T-helper 2 cell (primary cell): Measurements from ENCODE around the gene GPATCH8.
"Not testable (repeated sequence)": the region's sequence is repeated elsewhere in the genome, so short reads cannot be mapped to it uniquely, and the experiment has no call there.

Source experiments
- DNase-seq, 5 experiments: peaks; one replicate each; pipeline versions ENCODE4 v3.0.0 to v3.0.0-alpha.2; 2012 to 2022
- total RNA-seq, 2 donors: gene quantifications; one replicate each; lab custom pipeline; 2026; lab: John Stamatoyannopoulos, UW

GPATCH8 gene
- total RNA-seq: 71.4 to 93.9 reads per million in 2 donors

DNA sequence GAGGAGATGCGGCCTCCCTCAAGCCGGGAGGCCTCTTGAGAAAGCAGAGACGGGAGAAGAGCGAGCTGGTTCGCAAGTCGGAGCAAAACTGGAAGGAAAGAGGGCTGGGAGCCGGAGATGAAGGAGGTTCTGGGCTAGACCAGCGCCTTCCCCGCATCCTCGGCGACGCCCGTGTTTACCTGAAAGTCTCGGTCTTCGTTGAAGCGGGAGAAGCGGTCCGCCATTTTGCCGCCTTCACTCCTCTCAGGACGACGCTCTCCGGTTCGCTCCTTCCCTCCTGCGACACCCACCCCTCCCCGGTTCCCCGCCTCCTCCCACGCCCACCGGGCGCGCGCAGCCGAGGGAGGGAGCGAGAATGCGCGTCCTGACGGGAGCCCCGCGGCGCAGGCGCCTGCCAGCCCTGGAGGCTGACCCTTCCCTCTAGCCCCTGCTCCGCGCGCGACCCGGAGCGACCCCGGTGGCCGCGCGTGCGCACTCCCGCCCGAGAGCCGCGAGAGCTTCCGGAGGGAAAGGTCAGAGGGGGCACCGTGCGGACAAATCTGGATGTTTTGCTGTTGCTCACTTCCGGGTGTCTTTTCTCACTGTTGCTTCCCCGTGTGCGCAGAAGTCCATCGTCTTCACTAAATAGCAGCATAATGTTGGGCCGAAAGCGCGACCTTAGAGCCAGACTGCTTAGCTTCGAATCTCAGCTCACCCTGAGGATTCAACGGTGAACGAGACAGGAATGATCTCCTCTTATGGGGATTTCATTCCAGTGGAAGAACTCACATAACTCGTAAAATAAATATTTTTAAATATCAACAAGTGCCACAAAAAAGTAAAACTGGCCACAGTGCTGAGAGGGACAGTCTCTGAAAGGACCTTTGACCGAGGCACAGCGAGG is at the start of gene GPATCH8:
Gene GPATCH8 (minus strand): TSS at position 260 of the 883 bp plus-strand sequence. CDS start 36 bp downstream, at position 224.
- DNase-seq: peak; percentile 84 to 97 (median 89)

- DNase-seq: no peak
Measured at GRCh38 chr17:44552361-44552760, 49.2 kb upstream of the GPATCH8 start.

DNA sequence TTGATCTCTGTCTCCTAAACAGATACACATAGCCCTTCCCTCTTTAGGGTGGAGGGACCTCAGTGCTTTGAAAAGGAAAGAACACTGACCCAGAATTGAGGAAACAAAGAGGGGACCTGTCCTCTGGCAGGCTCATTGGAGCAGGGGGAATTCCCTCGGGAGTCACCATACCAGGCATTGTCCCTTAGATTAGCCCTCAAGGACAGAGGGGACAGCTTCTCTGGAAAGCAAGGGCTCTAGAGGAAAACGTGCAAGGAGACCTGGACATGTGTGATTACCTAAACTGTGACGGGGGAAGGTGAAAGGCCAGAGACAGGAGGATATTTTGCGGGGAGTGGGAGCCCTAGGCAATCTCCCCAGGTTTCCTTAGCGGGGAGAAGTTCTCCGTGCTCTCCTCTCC is 46.5 kb upstream of the GPATCH8 start:
- no peak for DNase-seq

- DNase-seq: no peak
Measured at GRCh38 chr17:44548376-44549230, 45.4 kb upstream of the GPATCH8 start.

DNA sequence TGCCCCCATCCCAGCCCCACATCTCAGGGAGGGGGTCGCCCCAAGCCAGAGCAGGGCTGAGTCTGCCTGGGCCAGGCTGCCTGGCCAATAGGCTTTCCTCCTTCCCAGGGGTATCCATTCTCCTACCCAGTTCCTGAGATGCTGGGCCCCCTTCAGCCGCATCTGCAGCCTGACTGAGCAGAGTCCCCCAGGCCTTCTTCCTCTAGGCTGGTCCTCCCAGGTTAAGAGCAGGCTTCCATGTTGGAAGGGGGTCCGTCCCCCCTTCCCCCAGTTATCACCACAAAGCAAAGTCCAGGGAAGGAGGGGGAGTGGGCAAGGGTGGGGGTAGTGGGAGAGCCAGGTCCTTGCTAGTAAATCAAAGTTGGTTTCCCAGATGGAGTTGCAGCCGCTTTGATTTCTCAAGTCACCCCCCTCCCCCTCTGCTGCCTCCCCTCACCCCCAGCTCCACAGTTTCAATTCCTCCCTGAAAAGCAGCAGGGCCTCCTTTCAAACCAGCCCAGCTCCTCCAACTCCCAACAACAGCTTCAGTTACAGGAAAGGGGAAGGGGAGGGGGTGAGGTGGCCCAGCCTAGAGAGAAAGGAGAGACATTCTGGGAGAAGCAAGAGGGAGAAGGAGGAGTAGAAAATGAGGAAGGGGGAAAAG is 44.5 kb upstream of the GPATCH8 start:
- DNase-seq: no peak

GRCh38 chr17:44546671-44547606 is 43.7 kb upstream of the GPATCH8 start:
- DNase-seq: no peak

DNA sequence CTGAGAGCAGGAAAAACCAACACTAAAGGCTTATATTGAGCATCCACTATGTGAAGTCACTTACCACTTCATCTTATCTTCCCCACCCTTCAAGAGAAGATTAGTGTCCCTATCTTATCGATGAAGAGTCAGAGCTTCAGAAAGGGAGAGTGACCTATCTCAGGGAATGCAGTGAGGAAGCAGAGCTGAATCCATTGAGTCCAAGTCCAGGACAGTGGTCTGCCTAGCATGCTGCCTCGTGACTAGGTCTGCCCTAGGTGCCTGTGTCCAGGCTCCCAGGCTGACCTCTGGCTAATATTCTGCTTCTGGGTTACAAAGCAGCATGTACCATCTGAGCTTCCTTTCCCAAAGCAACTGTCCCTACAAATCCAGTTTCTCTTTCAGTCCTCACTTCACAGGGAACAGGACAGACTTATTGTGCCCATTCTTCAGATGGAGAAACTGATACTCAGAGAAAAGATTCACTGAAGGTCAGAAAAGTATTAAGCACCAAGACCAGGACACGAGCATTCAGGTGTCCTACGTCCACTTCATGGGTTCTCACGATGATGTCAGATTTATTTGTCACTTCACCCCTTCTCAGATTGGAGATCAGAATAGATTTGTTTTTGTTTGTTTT is 40.8 kb upstream of the GPATCH8 start:
- no peak for DNase-seq

DNA sequence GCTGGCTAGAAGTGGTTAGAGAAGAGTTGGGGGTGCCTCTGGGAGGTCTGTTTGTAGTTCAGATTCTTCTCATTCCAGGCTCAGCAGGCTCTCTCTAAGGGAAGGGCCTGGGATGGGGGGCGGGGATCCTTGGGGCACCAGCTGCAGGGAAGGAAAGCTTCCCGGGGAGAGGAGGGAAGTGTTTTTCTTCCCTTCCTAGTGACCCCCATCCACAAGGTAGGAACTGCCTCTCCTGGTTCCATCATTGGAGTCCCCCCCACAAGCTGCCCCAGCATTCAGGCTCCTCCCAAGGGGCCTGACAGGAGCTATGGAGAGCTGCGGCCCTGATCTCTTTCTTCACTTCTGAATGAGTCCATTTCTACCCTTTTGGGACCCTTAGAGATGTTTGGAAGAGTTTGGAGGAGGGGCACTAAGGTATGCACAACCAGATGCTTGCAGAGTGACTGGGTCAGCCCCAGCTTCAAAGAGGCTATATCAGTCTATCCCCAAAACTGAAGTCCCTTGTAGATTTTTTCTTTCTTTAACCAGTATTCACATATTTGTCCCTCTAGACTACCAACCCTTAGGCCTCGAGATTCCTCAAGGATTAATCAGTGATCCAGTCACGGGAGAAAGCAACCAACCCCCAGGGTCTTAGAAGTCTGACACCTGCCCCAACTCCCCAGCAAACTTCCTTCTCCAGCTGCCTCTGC is 40.2 kb upstream of the GPATCH8 start:
- no peak for DNase-seq

GRCh38 chr17:44541884-44542581 is 38.8 kb upstream of the GPATCH8 start:
- DNase-seq: no peak

DNA sequence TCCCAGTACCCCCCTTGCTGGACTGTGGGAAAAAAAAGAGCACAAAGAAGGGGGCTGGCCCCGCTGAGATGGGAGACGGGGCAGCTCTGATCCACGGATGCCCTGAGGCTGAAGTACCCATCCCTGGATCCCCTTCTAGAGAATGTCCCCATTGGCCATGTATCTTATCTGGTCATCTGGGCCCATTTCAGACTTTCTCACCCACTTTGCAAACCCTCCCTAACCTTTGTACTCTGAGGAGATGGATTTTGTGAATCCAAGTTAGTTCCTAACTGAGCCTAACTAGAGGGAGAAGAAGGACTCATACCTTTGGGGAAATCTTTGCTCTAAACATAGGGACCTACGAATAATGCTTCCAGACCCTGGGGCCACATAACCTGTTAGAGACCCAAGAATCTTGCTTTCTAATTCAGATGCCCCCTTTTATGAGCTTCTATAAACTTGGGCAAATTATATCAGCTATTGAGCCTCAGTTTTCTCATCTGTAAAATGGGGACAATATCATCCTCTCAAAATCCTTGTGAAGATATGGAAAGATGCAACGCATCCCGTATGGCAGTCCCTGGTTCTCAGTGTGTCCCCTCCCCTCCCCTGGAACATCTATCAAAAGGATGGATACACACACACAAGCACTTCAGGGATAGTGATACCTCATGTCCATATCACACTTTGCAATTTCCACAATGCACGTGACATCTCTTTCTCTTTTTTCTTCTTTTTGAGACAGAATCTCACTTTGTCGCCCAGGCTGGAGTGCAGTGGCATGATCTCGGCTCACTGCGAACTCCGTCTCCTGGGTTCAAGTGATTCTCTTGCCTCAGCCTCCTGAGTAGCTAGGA is 37.3 kb upstream of the GPATCH8 start:
- DNase-seq: no peak

DNA sequence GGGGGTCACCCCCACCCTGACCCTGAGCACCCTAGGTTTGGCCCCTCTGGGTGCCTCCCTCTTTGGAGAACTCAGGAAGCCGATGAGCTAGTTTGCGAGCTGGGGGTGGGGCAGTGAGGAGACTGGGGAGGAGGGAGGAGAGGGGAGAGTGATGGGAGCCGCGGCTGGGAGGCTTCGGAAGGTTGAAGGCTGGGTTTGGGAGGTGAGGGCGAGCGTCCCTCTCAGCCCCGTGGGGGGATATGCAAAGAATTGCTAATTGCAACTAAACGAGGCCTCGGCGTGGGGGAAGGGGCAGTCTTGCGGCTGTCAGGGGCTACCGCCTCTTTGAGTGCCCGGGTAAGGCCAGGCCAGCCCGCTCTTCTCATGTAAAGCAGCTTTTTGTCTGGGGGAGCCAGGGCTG is 36.5 kb upstream of the GPATCH8 start:
- no peak for DNase-seq

- not testable (repeated sequence) for DNase-seq
Measured at GRCh38 chr17:44537922-44538321, 34.7 kb upstream of the GPATCH8 start.

DNA sequence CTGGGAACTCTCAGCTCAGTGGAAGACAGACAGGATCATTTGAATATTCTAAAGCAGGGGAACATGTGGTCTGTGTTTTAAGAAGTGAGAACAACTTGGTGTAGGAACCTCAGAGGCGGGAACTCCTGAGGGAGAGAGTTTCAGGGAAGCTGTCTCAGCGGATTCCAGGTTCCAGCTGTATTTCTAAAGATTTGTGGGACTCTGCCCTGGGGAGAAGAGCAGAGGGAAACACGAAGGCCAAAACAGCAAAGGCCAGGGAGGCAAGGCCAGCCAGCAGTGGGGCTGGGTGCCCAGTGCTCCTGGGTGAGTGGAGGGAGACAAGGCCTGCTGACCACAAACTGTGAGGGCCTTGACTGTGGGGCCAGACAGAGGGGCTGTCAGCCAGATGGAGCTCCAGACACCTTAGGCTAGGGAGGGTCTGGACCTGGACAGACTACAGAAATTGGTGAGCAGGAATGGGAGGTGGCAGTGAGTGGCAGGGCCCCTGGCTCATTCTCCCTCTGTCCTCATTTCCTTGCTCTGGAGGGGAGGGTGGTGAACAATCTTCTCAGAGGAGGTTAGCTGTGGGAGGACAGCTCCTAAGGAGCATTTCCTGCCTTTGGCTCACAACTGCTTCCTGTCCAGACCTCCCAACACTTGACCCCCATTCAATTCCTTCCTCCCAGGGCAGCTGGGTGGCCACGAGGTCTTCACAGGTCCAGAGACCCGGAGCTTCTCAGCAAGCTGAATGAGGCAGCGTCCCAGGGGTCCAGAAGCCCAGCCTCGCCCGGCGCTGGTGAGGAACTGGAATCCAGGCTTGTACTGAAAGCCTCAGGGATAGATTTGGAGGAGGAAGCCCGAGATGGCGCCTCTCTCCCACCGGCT is 33.1 kb upstream of the GPATCH8 start:
- DNase-seq: no peak

DNA sequence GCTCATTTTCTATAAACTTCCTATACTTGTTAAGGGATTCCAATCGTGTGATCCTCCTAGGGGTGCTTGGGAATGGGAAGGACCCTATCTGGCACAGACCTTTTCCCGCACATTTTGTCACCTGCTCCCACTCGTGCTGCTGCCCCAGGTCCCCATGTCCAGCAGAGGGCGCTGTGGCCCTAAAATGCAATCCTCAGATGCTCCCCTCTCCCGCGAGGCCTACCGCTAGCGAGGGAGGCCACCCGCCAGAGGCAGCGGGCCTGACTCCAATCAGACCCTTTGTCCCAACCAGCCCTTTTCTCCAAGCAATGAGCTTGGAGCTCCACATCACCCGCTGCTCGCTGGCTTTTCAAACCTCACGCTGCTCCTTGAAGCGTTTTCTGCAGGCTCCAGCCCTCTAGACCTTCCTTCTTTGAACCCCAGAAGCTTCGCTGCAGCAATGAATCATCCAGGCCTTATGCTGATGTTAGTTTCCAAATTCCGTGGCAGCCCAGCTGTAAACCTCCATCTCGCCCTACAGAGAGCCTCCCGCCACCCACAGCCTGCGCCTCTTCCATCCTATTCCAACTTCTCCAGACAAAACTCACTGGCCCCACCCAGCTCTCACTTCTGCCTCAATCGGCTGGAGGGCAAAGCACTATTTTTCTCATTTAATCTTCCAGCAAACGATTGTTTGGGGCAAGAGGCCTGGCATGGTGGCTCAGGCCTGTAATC is 30.5 kb upstream of the GPATCH8 start:
- DNase-seq: peak; percentile 55 to 80 (median 74)

- DNase-seq: no peak
Measured at GRCh38 chr17:44530896-44531418, 27.8 kb upstream of the GPATCH8 start.

DNA sequence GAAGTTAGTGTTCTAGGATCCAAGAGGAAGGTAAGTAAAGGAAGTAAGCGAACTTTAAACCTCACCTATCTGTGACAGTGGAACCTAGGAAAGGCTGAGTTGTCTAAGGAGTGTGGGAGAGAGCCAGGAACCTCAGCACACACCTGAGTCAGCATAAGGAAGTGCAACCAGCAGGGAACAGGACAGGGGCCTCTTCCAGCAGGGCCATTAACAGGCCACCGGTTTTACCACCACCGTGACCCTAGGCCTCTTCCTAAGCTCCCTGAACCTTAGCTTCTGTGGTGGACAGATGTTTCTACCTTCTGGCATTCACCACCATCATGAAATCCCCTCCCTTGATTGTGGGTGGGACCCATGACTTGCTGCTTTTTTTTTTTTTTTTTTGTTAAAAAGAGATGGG is 26.7 kb upstream of the GPATCH8 start:
- DNase-seq: no peak

DNA sequence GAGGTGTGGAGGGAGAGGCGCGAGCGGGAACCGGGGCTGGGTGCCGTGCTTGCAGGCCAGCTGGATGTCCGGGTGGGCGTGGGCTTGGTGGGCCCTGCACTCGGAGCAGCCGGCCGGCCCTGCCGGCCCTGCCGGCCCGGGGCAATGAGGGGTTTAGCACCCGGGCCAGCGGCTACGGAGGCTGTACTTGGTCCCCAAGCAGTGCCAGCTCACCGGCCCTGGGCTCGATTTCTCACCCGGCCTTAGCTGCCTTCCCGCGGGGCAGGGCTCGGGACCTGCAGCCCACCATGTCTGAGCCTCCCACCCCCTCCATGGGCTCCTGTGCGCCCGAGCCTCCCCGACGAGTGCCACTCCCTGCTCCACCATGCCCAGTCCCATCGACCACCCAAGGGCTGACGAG is 24.7 kb upstream of the GPATCH8 start:
- DNase-seq: no peak
